Measurements from ENCODE around the gene PMEL. TPM values are rescaled to one million over a fixed set of nuclear protein-coding genes. Genes with fewer than 3 reads are reported as not detected.

PMEL gene
- polyA plus RNA-seq, 1 of the 3 experiments (the other 2 are of a cell fraction) = 1.8 TPM

DNA sequence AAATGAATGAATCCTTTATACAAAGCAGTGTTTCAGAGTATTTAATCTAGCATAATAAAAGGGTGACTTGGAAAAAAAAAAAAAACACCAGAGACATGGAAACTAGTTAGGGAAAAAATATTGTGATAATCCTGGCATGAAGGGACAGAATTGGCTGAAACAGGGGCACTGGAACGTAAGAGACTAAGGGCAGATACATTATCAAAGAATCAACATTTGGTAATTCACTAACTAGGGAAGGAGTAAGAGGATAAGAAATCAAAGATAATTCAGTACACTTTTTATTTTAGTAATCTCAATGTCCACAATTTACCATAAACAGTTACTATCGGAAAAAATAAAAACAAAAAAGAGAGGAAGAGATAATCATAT, 56.3 kb downstream of the PMEL start:
- WGBS (ENCODE audit: low lambda C conversion rate) = 78% methylated on average over 2 of the region's 2 CpGs
- peaks cover 62% of the 10 kb centered on the region for H3K79me2 ChIP-seq (ENCODE audit: insufficient read depth)

More for the DNA sequence above, 56.3 kb downstream of the PMEL start:
- Histone ChIP-seq H3F3A (replicated peaks; ENCODE audit: insufficient read depth) (peaks cover 19% of the 10 kb centered on the region), H3K4me2 (0 out of 2 replicates have a peak overlapping the region, but pooled peaks have one; percentile 32), H3K9me2 (no peaks in the 10 kb centered on the region), H4K20me1 (ENCODE audit: insufficient read depth) (no peaks in the 10 kb centered on the region), H3K9me3 (no peaks in the 10 kb centered on the region), H3K27ac (ENCODE audit: low read depth in 2 of 2, low read length in 1 of 2) (peak overlapping the region in 1 of 2 experiments; percentile 79; a peak in 3 of 4 replicates), H3K4me3 (ENCODE audit: low read depth in 2 of 2, low read length in 1 of 2) (no peak overlapping the region), H3K36me3 (replicated peaks in 1 of 2; ENCODE audit: control insufficient read depth in 1 of 2, insufficient read depth in 2 of 2, low read length in 1 of 2) (peaks cover 13 to 20% of the 10 kb centered on the region in 2 experiments), H3K27me3 (ENCODE audit: insufficient read depth) (no peaks in the 10 kb centered on the region), H3K4me1 (ENCODE audit: control insufficient read depth in 1 of 2, insufficient read depth in 2 of 2, low read depth in 1 of 2, low read length in 1 of 2) (peaks cover 0 to 11% of the 10 kb centered on the region in 2 experiments; a peak in 1 of 4 replicates), H2AFZ (ENCODE audit: low read depth) (no peak overlapping the region), H3K9ac (0 out of 2 replicates have a peak overlapping the region, but pooled peaks have one; percentile 14)
- TF ChIP-seq FOXJ3 (CRISPR knock-in tag; IDR thresholded peaks at IDR 0.05) = no peak
- no peak for TF ChIP-seq USF1 (IDR thresholded peaks at IDR 0.05; ENCODE audit: borderline replicate concordance, low read depth)
- TF ChIP-seq EP300 (IDR thresholded peaks at IDR 0.05; ENCODE audit: borderline replicate concordance in 1 of 2, low read depth in 1 of 2, low read length in 1 of 2) = no peak
- no peak for TF ChIP-seq FOSL2 (IDR thresholded peaks at IDR 0.05; ENCODE audit: borderline replicate concordance, low read depth)
- TF ChIP-seq SIN3A (IDR thresholded peaks at IDR 0.05; ENCODE audit: borderline replicate concordance, low read depth, low read length) = no peak
- TF ChIP-seq GATA2 (CRISPR knock-in tag; IDR thresholded peaks at IDR 0.05) = no peak
- TF ChIP-seq YY1 (IDR thresholded peaks at IDR 0.05; ENCODE audit: low read depth) = no peak
- no peak for TF ChIP-seq TCF12 (IDR thresholded peaks at IDR 0.05)
- no peak for TF ChIP-seq CTCF (IDR thresholded peaks at IDR 0.05)
- TF ChIP-seq GABPA (IDR thresholded peaks at IDR 0.05; ENCODE audit: low read depth) = no peak
- TF ChIP-seq, protein P1, sequence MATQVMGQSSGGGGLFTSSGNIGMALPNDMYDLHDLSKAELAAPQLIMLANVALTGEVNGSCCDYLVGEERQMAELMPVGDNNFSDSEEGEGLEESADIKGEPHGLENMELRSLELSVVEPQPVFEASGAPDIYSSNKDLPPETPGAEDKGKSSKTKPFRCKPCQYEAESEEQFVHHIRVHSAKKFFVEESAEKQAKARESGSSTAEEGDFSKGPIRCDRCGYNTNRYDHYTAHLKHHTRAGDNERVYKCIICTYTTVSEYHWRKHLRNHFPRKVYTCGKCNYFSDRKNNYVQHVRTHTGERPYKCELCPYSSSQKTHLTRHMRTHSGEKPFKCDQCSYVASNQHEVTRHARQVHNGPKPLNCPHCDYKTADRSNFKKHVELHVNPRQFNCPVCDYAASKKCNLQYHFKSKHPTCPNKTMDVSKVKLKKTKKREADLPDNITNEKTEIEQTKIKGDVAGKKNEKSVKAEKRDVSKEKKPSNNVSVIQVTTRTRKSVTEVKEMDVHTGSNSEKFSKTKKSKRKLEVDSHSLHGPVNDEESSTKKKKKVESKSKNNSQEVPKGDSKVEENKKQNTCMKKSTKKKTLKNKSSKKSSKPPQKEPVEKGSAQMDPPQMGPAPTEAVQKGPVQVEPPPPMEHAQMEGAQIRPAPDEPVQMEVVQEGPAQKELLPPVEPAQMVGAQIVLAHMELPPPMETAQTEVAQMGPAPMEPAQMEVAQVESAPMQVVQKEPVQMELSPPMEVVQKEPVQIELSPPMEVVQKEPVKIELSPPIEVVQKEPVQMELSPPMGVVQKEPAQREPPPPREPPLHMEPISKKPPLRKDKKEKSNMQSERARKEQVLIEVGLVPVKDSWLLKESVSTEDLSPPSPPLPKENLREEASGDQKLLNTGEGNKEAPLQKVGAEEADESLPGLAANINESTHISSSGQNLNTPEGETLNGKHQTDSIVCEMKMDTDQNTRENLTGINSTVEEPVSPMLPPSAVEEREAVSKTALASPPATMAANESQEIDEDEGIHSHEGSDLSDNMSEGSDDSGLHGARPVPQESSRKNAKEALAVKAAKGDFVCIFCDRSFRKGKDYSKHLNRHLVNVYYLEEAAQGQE (IDR thresholded peaks at IDR 0.05; ENCODE audit: low read depth, low read length) = no peak
- TF ChIP-seq JUND (IDR thresholded peaks at IDR 0.05) = no peak
- no peak for TF ChIP-seq PBX3 (IDR thresholded peaks at IDR 0.05)
- TF ChIP-seq NRF1 (IDR thresholded peaks at IDR 0.05; ENCODE audit: low read depth, low read length) = no peak
- no peak for TF ChIP-seq ELF1 (IDR thresholded peaks at IDR 0.05)
- no peak for TF ChIP-seq RAD21 (IDR thresholded peaks at IDR 0.05; ENCODE audit: low read length)
- TF ChIP-seq CHD2 (IDR thresholded peaks at IDR 0.05; ENCODE audit: low read length, partially characterized antibody) = no peak
- no peak for TF ChIP-seq NFIC (IDR thresholded peaks at IDR 0.05; ENCODE audit: borderline replicate concordance)
- TF ChIP-seq MXI1 (IDR thresholded peaks at IDR 0.05; ENCODE audit: low read depth, low read length) = no peak
- TF ChIP-seq TEAD4 (IDR thresholded peaks at IDR 0.05; ENCODE audit: borderline replicate concordance, insufficient read depth) = no peak
- no peak for DNase-seq
- ChIA-PET CTCF (no interaction called here), POLR2A (no interaction called here)

Data from SK-N-SH (cell line).